NCI-H1930 (cell line): ENCODE results near the gene GGA1.

Experiments used
- DNase-seq, 2 experiments: peaks; one replicate each; lab custom pipeline; 2025; lab: John Stamatoyannopoulos, UW

GGA1 gene

GRCh38 chr22:37608477-37609239, at the start of gene GGA1:
GGA1 (plus strand) TSS chr22:37608834; CDS start chr22:37608861, 27 bp downstream.
- DNase-seq: peak; percentile 97

DNA sequence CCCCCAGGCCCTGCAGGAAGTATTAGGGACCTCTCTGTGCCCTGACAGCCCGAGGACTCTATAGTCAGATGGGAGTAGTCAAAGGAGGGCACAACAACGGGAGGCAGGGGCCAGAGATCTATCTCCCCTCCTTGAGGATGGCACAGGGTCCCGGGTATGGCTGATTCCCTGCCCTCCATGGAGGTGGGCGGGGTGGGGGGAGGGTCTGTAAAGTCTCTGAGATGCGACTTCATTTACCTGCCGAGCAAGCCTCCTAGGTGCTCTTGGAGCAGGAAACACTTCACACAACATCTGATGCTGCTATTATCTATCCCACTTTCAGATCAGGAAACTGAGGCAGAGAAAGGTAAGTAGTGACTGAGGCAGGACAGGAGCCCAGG, 49.1 kb upstream of the GGA1 start:
- no peak for DNase-seq

- no peak for DNase-seq
Measured at GRCh38 chr22:37559901-37560607, 48.6 kb upstream of the GGA1 start, which contains the start of gene CDC42EP1. CDC42EP1 (plus strand) TSS chr22:37560480; CDS start chr22:37566350, 5,870 bp downstream.

DNA sequence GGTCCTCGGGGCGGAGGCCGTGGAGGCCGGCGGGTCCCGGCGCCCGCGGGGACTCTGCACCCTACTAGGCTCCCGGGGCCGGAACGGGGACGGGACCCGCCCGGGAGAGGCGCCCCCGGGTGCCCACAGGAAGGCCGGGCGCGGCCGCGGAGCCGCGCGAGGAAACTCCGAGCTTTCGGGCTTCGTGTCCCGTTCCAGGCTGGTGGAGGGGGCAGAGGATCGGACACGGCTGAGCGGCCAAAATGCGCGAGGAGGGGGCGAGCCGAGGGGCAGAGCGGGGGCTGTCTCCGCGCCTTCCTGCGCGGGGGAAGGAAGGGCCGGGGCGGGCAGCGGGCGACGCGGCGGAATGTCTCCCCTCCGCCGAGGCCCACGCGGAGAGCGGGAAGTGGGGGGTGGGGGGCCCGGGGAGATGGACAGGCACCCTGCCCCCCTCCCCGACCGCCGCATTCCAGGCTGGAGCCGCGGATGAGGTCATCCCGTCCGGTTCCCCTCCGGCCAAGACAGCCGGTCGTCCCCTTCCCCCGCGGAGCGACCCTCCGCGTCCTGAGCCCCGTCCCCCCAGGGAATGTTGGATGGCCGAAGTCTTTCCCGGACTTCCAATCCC, 47.9 kb upstream of the GGA1 start:
- DNase-seq: no peak

DNA sequence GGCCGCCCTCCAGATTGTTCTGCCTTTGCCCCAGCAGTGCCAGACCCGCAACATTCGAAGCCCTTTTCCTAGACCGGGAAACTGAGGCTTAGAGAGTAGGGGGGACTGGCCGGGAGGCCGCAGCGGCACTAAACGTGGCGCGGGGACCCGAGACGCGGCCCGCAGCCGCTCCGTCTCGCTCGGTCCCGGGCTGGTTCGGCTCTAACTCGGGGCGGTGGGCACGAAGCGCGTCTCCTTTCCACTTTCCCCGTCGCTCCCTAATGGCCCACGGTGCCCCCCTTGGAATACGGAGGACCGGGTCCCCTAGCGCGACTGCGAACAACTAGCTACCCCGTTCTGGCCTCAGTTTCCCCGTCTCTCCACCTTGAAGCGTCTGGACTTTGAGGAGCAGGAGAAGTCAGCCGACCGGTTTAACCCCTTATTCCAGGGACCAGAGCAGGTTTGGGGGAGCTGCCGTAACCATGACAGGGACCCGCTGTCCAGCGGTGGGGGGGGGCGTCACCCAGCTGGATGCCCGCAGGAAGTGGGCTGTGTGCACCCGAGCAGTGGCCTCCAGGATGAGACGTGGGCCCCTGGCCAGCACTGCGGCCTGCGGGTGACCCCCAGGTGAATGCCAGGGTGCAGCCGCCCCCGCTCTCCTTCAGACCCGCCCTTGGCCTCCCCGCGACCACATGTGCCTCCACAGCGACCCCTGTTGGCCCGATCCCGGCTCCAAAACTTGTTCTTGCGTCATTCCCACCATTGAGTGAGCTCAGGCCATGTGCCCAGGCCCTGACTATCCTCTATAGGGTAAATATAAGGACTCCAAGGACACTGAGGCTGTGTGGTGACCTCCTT, 47.2 kb upstream of the GGA1 start:
- peak; percentile 60 to 73 for DNase-seq

- DNase-seq: no peak
Measured at GRCh38 chr22:37562049-37562875, 46.4 kb upstream of the GGA1 start.

GRCh38 chr22:37563153-37564081, 45.2 kb upstream of the GGA1 start:
- DNase-seq: no peak

DNA sequence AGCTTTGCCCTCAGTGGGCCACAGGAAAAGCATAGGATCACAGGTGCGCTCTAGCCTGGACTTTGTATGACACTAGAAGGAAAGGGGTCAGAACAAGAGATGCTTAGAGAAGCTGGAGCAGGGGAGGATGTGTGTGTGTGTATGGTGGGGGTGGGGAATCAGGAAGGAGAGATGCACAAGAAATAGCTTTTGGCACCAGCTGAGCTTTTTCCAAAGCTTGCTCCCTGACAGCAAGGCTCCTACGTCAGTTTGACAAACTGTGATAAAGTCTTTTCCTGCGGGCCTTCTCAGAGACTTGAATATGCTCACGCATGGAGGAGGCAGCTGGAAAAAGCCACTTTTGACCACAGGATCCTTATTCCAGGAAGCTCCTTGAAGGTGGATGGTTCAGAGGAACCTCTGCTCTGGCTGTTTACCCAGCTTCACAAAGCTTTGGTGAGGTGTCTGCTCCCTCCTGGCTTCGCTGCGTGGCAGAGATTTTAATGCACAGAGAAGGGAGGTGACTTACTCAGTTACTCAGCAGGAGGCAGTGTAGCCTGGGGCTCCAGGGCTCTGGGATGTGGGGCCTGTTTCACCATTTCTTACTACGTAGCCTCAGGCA, 44.4 kb upstream of the GGA1 start:
- no peak for DNase-seq

DNA sequence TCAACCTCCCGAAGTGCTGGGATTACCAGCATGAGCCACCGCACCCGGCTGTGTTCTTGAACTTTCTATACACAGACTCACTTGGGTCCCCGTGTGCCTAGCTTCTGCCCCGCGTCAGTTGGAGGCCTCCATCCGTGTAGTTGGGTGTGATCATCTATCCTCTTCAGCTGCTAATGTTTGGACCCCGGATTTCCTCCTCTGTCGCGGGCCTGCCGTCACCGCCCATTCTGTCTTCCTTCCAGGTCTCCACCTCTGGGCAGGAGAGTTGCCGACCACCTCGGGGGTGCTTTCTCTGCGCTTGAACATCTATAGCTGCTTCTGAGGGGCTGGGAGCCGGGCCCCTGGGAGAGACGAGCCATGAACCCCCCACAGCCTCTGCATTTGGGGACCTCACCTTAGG, 42.8 kb upstream of the GGA1 start:
- no peak for DNase-seq

GRCh38 chr22:37566329-37566837, 42.3 kb upstream of the GGA1 start:
- no peak for DNase-seq

GRCh38 chr22:37566903-37567798, 41.5 kb upstream of the GGA1 start:
- peak; percentile 9 to 73 for DNase-seq

- DNase-seq: no peak
Measured at GRCh38 chr22:37568012-37568411, 40.6 kb upstream of the GGA1 start.

- DNase-seq: no peak
Measured at GRCh38 chr22:37568448-37569008, 40.1 kb upstream of the GGA1 start.

GRCh38 chr22:37569009-37569920, 39.4 kb upstream of the GGA1 start:
- no peak for DNase-seq

- DNase-seq: no peak
Measured at GRCh38 chr22:37569921-37570660, 38.5 kb upstream of the GGA1 start.

DNA sequence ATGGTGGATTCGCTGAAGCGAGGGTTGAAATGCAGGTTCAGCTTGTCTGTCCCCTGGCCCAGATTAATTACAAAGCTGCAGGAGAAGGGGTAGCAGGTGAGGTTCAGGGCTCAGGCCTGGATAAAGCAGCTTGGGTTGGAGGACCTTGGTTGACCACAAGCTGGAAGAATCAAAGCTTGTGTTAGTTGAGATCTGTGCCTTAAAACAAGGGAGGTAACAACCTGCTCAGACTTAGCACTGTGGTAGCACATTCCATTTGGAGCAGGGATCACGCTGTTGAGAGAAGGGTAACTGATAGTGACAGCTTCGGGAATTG, 38.0 kb upstream of the GGA1 start:
- no peak for DNase-seq
